OCI-LY3 (cell line): Measurements from ENCODE around the gene ATP6V0C.

ENCODE experiments used
- EZH2phosphoT487 ChIP-seq: fragments of 200-600 bp; shearing (Covaris generic); IDR thresholded peaks from 2 replicates; pipeline ENCODE4 v1.6.1; 2018; ENCODE audit warnings: antibody characterized with exemption, mixed run types, low read depth
- TF ChIP-seq, protein P1 (sequence below): fragments of 200-600, 300-600 bp; sonication (generic); IDR thresholded peaks from 2 replicates; pipeline ENCODE4 v1.5.1; 2014; ENCODE audit warnings: antibody characterized with exemption, low read length, low read depth

DNA sequence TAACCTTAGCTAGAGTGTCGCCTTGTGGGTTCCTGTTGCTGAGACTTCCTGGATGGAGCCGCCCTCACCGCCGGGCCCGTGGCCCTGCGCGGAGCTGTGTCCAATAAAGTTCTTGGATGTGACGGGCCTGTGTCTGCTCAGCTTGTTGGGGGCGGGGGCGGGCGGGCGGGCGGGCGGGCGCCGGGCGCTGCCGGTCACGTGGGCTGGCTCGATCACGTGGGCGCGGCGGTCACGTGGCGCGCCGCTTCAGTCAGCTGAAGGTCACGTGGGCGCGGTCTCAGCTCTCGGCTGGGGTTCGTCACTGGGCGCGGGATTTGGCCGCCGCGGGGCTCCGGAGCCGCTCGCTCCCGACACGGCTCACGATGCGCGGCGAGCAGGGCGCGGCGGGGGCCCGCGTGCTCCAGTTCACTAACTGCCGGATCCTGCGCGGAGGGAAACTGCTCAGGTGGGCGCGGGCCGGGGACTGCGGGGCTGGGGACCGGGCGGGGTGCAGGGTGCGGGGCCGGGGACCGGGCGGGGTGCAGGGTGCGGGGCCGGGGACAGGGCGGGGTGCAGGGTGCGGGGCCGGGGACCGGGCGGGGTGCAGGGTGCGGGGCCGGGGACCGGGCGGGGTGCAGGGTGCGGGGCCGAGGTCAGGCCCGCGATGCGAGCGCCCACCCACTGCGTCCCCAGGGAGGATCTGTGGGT is 6.5 kb downstream of the ATP6V0C start, which contains the start of gene AMDHD2:
- TF ChIP-seq, protein P1, sequence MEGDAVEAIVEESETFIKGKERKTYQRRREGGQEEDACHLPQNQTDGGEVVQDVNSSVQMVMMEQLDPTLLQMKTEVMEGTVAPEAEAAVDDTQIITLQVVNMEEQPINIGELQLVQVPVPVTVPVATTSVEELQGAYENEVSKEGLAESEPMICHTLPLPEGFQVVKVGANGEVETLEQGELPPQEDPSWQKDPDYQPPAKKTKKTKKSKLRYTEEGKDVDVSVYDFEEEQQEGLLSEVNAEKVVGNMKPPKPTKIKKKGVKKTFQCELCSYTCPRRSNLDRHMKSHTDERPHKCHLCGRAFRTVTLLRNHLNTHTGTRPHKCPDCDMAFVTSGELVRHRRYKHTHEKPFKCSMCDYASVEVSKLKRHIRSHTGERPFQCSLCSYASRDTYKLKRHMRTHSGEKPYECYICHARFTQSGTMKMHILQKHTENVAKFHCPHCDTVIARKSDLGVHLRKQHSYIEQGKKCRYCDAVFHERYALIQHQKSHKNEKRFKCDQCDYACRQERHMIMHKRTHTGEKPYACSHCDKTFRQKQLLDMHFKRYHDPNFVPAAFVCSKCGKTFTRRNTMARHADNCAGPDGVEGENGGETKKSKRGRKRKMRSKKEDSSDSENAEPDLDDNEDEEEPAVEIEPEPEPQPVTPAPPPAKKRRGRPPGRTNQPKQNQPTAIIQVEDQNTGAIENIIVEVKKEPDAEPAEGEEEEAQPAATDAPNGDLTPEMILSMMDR, result no peak
- no peak for TF ChIP-seq EZH2phosphoT487
